ENCODE data around the gene FYB1. TPM values are rescaled to one million over a fixed set of nuclear protein-coding genes. Genes with fewer than 3 reads are reported as not detected.

Gene FYB1
- total RNA-seq, 1 experiment from 2014 or later: 1.1 TPM

DNA sequence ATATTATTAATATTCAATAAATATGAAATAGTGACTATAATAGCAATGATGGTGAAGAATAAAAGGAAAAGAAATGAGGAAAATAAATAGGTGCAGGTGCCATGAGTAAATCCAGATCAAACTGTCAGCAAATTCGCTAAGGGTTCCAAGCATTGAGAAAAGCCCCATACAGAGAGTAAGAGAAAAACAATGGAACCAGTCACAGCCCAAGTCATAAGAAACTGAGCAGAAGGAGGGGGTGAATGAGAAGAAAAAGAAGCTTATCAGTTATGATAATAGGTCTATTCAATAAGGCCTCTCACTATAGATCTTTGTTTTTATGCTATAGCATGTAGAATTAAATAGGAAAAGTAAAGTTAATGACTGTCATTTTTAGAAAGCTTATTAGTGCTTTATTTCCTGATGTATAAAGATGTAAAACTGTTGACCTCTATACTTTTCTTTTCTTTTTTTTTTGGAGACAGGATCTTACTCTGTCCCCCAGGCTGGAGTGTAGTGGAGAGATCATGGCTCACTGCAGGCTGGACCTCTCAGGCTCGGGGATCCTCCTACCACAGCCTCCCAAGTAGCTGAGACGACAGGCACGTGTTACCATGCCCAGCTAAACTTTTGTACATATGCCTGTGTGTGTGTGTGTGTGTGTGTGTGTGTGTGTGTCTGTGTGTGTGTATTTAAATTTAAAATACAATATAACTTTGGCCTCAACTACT, 72.4 kb downstream of the FYB1 start:
- Histone ChIP-seq H3K36me3 (ENCODE audit: low read depth, low read length) (no peaks in the 10 kb centered on the region), H2AFZ (ENCODE audit: low read length) (no peak overlapping the region), H3K27me3 (ENCODE audit: low read length) (no peaks in the 10 kb centered on the region), H4K20me1 (ENCODE audit: low read length) (no peaks in the 10 kb centered on the region), H3K4me1 (ENCODE audit: insufficient read depth, low read length) (peaks cover 7% of the 10 kb centered on the region), H3K4me2 (ENCODE audit: low read length) (no peak overlapping the region), H3K9me2 (replicated peaks; ENCODE audit: low read length) (no peaks in the 10 kb centered on the region), H3K9ac (ENCODE audit: low read length) (no peak overlapping the region), H3K4me3 (ENCODE audit: low read length) (no peak overlapping the region), H3K27ac (ENCODE audit: low read length) (no peak overlapping the region), H3K9me3 (ENCODE audit: low read length) (no peaks in the 10 kb centered on the region), H3F3A (ENCODE audit: low read length, unreplicated experiment) (no peaks in the 10 kb centered on the region), H3K79me2 (ENCODE audit: low read length) (no peaks in the 10 kb centered on the region)
- CTCF ChIA-PET: no interaction called here
- intact Hi-C loops (cut with micrococcal nuclease): loop anchor here (5.0 kb wide), 1 partner anchor 140 kb away; no protein-coding TSS in a partner anchor
- no TSS peak for BruUV-seq (replicated peaks)
- POLR2A ChIA-PET (ENCODE audit: unreplicated experiment): no interaction called here
- ATAC-seq (no peak), DNase-seq (no peak)
- TF ChIP-seq EZH2 (IDR thresholded peaks at IDR 0.05; ENCODE audit: low read length, unreplicated experiment) (no peak), EZH2phosphoT487 (IDR thresholded peaks at IDR 0.05; ENCODE audit: borderline replicate concordance, low read length) (no peak)
- TF ChIP-seq, protein P1, sequence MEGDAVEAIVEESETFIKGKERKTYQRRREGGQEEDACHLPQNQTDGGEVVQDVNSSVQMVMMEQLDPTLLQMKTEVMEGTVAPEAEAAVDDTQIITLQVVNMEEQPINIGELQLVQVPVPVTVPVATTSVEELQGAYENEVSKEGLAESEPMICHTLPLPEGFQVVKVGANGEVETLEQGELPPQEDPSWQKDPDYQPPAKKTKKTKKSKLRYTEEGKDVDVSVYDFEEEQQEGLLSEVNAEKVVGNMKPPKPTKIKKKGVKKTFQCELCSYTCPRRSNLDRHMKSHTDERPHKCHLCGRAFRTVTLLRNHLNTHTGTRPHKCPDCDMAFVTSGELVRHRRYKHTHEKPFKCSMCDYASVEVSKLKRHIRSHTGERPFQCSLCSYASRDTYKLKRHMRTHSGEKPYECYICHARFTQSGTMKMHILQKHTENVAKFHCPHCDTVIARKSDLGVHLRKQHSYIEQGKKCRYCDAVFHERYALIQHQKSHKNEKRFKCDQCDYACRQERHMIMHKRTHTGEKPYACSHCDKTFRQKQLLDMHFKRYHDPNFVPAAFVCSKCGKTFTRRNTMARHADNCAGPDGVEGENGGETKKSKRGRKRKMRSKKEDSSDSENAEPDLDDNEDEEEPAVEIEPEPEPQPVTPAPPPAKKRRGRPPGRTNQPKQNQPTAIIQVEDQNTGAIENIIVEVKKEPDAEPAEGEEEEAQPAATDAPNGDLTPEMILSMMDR (conservative IDR thresholded peaks at IDR 0.05; ENCODE audit: low read depth, low read length): no peak

DNA sequence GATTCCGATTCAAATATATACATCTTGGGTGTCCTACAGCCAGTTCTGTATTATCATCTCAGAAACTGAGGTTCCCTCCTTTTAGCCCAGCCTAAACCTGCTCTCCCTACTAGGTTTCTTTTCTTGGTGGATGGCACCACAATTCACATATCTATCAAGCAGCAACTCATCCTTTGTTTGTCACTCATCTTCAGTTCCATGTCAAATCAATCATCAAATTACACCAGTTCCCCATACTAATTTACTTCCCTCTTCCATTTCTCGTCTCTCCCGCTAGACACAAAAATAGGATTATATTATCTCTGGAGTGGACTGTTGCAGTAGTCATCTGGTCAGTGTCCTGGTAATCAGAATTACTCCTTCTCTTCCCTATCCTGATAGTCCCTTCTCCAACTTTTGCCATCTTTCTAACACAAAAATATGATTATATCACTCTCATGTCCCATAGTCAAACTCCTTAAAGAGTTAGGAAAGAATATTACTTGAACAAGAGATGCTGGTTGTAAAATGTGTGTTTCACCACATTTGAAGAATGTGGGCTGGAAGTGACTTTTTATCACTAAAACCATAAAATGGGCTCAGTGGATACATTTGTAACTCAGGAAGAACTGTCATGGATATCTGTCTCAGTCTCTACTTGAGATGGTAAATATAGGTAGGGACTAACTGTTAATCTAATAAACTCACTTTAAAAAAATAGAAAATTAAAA, 76.1 kb downstream of the FYB1 start:
- H3F3A ChIP-seq (ENCODE audit: low read length, unreplicated experiment): peaks cover 11% of the 10 kb centered on the region
- DNase-seq (no peak), ATAC-seq (no peak)
- CTCF ChIA-PET: interaction anchor here (0.6 kb wide), 1 partner anchor 11 kb away, joined by 5 read pairs; no protein-coding TSS in a partner anchor
- no peaks in the 10 kb centered on the region for H3K36me3 ChIP-seq (ENCODE audit: low read depth, low read length)
- no peaks in the 10 kb centered on the region for H3K79me2 ChIP-seq (ENCODE audit: low read length)
- H3K27me3 ChIP-seq (ENCODE audit: low read length): no peaks in the 10 kb centered on the region
- POLR2A ChIA-PET (ENCODE audit: unreplicated experiment): no interaction called here
- no peak overlapping the region for H3K4me2 ChIP-seq (ENCODE audit: low read length)
- no peak overlapping the region for H2AFZ ChIP-seq (ENCODE audit: low read length)
- intact Hi-C loops (cut with micrococcal nuclease): no loop called here
- no peaks in the 10 kb centered on the region for H3K9me3 ChIP-seq (ENCODE audit: low read length)
- H3K9ac ChIP-seq (ENCODE audit: low read length): no peak overlapping the region
- no peaks in the 10 kb centered on the region for H4K20me1 ChIP-seq (ENCODE audit: low read length)
- H3K9me2 ChIP-seq (replicated peaks; ENCODE audit: low read length): no peaks in the 10 kb centered on the region
- no peak overlapping the region for H3K4me3 ChIP-seq (ENCODE audit: low read length)
- H3K27ac ChIP-seq (ENCODE audit: low read length): no peak overlapping the region
- no TSS peak for BruUV-seq (replicated peaks)
- peaks cover 33% of the 10 kb centered on the region for H3K4me1 ChIP-seq (ENCODE audit: insufficient read depth, low read length)
- TF ChIP-seq, protein P1 (conservative IDR thresholded peaks at IDR 0.05; ENCODE audit: low read depth, low read length): no peak
- TF ChIP-seq EZH2 (IDR thresholded peaks at IDR 0.05; ENCODE audit: low read length, unreplicated experiment) (no peak), EZH2phosphoT487 (IDR thresholded peaks at IDR 0.05; ENCODE audit: borderline replicate concordance, low read length) (no peak)

Data from PC-3 (cell line).